Nephron (organoid): ENCODE measurements around the gene NLRP6.
A peak's percentile ranks its signal among the peaks of the same experiment; 100 is the strongest.
"Not testable (repeated sequence)": the region's sequence is repeated elsewhere in the genome, so short reads cannot be mapped to it uniquely, and the experiment has no call there.

Experiments
- H3K27ac Mint-ChIP-seq, 3 experiments: 2 replicates each; pipeline ENCODE4 v1.8.0; 2020; ENCODE audit warnings: mixed read lengths in 3 of 3, mild to moderate bottlenecking in 2 of 3, moderate library complexity in 1 of 3
- H3K27me3 Mint-ChIP-seq: 2 replicates; pipeline ENCODE4 v1.8.0; 2021; ENCODE audit warnings: low read depth, mild to moderate bottlenecking, moderate library complexity, mixed read lengths
- H3K36me3 Mint-ChIP-seq: 2 replicates; pipeline ENCODE4 v1.8.0; 2020; ENCODE audit warnings: low read depth, mixed read lengths
- H3K4me1 Mint-ChIP-seq: 2 replicates; pipeline ENCODE4 v1.8.0; 2020; ENCODE audit warnings: mixed read lengths
- H3K4me3 Mint-ChIP-seq, 3 experiments: 2 replicates each; pipeline ENCODE4 v1.8.0; 2020; ENCODE audit warnings: mild to moderate bottlenecking in 3 of 3, mixed read lengths in 3 of 3, moderate library complexity in 2 of 3
- H3K9me3 Mint-ChIP-seq: 2 replicates; pipeline ENCODE4 v1.8.0; 2020; ENCODE audit warnings: mixed read lengths
- TF ChIP-seq, protein P1 (sequence below), 3 experiments: fragments of 200-600 bp; sonication (generic); IDR thresholded peaks; one replicate each; pipeline ENCODE4 v1.5.0; 2021; ENCODE audit warnings: antibody characterized with exemption in 3 of 3; ENCODE audit not compliant: unreplicated experiment in 3 of 3

NLRP6 gene

DNA sequence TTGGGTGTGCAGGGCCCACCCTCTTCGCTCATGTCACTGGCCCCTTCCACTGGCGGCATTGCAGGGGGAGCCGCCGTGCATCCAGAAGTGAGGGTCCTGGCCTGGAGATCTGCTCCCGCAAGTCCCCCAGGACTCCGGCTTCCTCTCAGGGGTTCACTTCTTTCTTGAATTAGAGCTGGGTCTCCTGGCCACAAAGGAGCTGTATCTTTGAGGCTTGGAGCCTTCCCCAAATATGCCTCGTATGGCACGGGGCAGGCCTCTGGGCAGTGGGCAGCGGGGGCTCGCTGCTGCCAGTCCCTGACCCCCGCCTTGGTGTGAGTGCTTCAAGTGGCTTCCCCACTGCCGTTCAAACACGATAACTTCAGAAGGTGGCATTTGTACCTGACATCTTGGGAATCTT is 49.8 kb downstream of the NLRP6 start:
- Mint-ChIP-seq H3K4me3 (no peak overlapping the region), H3K27ac (peak overlapping the region; percentile 33 to 97 (median 82)), H3K4me1 (peaks cover 52% of the 10 kb centered on the region), H3K27me3 (no peaks in the 10 kb centered on the region), H3K9me3 (no peaks in the 10 kb centered on the region), H3K36me3 (no peaks in the 10 kb centered on the region)
- TF ChIP-seq, protein P1, sequence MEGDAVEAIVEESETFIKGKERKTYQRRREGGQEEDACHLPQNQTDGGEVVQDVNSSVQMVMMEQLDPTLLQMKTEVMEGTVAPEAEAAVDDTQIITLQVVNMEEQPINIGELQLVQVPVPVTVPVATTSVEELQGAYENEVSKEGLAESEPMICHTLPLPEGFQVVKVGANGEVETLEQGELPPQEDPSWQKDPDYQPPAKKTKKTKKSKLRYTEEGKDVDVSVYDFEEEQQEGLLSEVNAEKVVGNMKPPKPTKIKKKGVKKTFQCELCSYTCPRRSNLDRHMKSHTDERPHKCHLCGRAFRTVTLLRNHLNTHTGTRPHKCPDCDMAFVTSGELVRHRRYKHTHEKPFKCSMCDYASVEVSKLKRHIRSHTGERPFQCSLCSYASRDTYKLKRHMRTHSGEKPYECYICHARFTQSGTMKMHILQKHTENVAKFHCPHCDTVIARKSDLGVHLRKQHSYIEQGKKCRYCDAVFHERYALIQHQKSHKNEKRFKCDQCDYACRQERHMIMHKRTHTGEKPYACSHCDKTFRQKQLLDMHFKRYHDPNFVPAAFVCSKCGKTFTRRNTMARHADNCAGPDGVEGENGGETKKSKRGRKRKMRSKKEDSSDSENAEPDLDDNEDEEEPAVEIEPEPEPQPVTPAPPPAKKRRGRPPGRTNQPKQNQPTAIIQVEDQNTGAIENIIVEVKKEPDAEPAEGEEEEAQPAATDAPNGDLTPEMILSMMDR (IDR thresholded peaks at IDR 0.05; ENCODE audit: unreplicated experiment in 3 of 3), result no peak

DNA sequence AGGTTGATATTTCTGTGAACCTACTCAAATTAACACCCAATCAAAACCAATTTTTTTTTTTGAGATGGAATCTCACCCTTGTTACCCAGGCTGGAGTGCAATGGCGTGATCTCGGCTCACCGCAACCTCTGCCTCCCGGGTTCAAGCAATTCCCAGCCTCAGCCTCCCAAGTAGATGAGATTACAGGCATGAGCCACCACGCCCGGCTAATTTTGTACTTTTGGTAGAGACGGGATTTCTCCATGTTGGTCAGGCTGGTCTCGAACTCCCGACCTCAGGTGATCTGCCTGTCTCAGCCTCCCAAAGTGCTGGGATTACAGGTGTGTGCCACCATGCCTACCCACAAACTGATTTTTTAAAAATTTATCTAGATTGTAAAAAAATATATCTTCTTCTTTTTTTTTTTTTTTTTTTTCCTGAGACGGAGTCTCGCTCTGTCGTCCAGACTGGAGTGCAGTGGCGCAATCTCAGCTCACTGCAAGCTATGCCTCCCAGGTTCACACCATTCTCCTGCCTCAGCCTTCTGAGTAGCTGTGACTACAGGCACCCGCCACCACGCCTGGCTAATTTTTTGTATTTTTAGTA is 50.4 kb downstream of the NLRP6 start:
- Mint-ChIP-seq H3K27ac (peak overlapping the region; percentile 88 to 95 (median 89)), H3K4me1 (peaks cover 54% of the 10 kb centered on the region), H3K4me3 (peak overlapping the region in 1 of 3 experiments; percentile 29)
- not testable (repeated sequence) for H3K9me3 Mint-ChIP-seq, H3K36me3 Mint-ChIP-seq, H3K27me3 Mint-ChIP-seq

DNA sequence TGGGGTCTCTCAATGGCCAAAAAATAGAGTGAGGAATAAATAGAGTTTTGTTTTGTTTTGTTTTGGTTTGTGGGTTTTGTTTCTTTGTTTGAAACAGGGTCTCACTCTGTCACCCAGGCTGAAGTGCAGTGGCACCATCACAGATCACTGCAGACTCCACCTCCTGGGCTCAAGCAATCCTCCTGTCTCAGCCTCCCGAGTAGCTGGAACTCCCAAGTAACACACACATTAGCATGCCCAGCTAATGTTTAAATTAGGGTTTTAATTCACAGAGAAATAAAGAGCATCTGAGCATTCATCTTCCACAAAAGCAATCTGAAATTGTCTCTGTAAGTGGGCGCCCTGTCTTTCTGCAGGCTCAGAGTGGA is 51.7 kb downstream of the NLRP6 start:
- peak overlapping the region; percentile 88 to 95 (median 89) for H3K27ac Mint-ChIP-seq
- no peak overlapping the region for H3K4me3 Mint-ChIP-seq
- TF ChIP-seq, protein P1 (IDR thresholded peaks at IDR 0.05; ENCODE audit: unreplicated experiment in 3 of 3), result no peak
- H3K9me3 Mint-ChIP-seq, result no peaks in the 10 kb centered on the region
- no peaks in the 10 kb centered on the region for H3K27me3 Mint-ChIP-seq
- peaks cover 57% of the 10 kb centered on the region for H3K4me1 Mint-ChIP-seq
- H3K36me3 Mint-ChIP-seq, result no peaks in the 10 kb centered on the region

DNA sequence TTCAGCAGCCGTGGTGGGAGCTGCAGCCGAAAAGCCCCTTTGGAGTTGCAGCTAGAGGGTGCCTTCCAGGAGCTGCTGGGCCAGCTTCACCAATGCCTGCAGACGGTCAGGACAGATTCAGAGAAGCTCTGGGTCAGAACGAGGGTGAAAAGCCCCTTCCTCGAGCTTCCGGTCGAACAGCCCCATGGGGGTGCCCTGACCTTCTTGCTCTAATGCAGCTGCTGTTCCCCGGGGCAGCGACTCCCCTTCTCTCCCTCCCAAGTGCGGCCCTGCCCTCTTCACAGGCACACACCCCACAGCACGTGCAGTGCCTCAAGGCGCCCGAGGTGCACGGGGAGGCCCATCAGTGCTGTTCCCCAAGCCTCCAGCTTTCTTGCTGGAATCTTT is 52.1 kb downstream of the NLRP6 start:
- Mint-ChIP-seq H3K4me1 (peaks cover 55% of the 10 kb centered on the region), H3K36me3 (no peaks in the 10 kb centered on the region), H3K4me3 (no peak overlapping the region), H3K9me3 (no peaks in the 10 kb centered on the region), H3K27me3 (no peaks in the 10 kb centered on the region), H3K27ac (peak overlapping the region; percentile 88 to 95 (median 89))
- TF ChIP-seq, protein P1 (IDR thresholded peaks at IDR 0.05; ENCODE audit: unreplicated experiment in 3 of 3), result no peak

DNA sequence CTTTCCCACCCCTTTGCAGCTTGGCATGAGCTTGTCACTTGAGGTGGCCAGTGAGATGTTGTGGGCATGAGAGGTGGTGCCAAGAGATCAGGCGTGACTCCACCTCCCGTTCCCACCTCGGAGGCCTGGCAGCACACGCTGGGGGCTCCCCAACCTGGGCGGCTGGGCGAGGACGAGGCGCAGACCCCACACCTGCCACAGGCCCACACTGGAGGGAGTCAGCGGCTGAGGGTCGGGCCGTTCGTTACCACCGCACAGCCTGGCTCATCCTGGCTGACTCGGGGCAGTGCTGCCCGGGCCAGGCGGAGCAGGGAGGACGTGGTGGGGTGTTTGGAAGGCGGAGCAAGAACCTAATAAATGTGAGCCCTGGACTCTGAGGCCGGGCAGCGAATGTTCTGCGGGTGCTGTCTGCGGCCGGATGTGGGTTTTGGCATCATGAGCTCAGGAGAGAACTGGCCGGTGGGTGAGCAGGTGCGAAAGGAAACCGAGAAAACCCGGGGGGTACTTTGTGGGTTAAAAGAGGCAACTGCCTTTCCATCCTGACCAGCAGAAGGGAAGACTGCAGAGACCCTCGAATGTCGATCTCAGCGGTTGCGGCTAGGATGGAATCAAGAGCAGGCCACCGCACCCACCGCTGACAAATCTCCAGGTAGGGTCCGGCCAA is 52.6 kb downstream of the NLRP6 start:
- TF ChIP-seq, protein P1 (IDR thresholded peaks at IDR 0.05; ENCODE audit: unreplicated experiment in 3 of 3), result no peak
- Mint-ChIP-seq H3K27ac (peak overlapping the region; percentile 43 to 91 (median 56)), H3K36me3 (no peaks in the 10 kb centered on the region), H3K27me3 (no peaks in the 10 kb centered on the region), H3K9me3 (no peaks in the 10 kb centered on the region), H3K4me3 (no peak overlapping the region), H3K4me1 (peaks cover 55% of the 10 kb centered on the region)

DNA sequence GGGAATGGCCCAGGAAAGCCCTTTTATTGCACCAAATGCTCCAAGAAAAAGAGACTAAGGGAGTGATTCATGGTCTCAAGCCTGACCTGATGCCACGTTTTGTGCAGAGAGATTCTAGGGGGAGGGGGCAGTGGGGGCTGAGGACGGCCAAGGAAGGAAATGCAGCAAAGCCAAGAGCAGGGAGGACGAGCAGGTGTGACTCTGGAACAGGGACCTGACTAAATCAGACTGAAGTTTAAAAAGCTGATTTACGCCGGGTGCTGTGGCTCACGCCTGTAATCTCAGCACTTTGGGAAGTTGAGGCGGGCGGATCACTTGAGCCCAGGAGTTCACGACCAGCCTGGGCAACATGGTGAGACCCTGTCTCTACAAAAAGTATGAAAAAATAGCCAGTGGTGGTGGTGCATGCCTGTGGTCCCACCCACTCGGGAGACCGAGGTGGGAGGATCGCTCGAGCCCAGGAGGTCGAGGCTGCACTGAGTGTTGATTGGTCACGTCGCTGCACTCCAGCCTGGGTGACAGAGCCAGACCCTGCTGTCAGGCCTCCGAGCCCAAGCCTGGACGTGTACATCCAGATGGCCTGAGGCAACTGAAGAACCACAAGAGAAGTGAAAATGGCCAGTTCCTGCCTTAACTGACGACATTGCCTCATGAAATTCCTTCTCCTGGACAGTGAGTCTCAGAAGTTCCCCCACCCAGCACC is 53.3 kb downstream of the NLRP6 start:
- Mint-ChIP-seq H3K4me3 (no peak overlapping the region), H3K9me3 (no peaks in the 10 kb centered on the region), H3K27me3 (no peaks in the 10 kb centered on the region), H3K27ac (peak overlapping the region; percentile 43 to 91 (median 56)), H3K4me1 (peaks cover 55% of the 10 kb centered on the region), H3K36me3 (no peaks in the 10 kb centered on the region)
- TF ChIP-seq, protein P1 (IDR thresholded peaks at IDR 0.05; ENCODE audit: unreplicated experiment in 3 of 3), result no peak
